ENCODE data around the gene MAMLD1.

- peak in 1 of 7 experiments; percentile 9 for TF ChIP-seq CTCF (IDR thresholded peaks at IDR 0.05)
- no peak for TF ChIP-seq POLR2A (IDR thresholded peaks at IDR 0.05)
Measured at GRCh38 chrX:150544222-150544787, 181.2 kb downstream of the MAMLD1 start.

All from body of pancreas (tissue), 4 donors.